A549 (cell line): ENCODE measurements around the gene DMRTA2. TPM values are rescaled to one million over a fixed set of nuclear protein-coding genes. Genes with fewer than 3 reads are reported as not detected.

Experiments
- ATAC-seq, 2 experiments: fragments of 200-7000 bp in 1 of 2; fragments of >200 bp in 1 of 2; cut with Nextera tagmentation in 1 of 2; cut with Tn5 transposase in 1 of 2; 3 replicates each; pipeline versions ENCODE4 v1.8.0 to v1.9.1; 2018 to 2020; ENCODE audit warnings: mild to moderate bottlenecking in 1 of 2, moderate library complexity in 1 of 2
- CTCF ChIA-PET: fragments of 300-600 bp; sonication (Branson Sonifier 250); formaldehyde crosslinking; extraction: SDS; loops from one replicate; lab custom pipeline; 2021; ENCODE audit warnings: antibody characterized with exemption, inconsistent platforms; lab: Yijun Ruan, JAX
- POLR2A ChIA-PET: fragments of 350-600 bp; formaldehyde crosslinking; extraction: SDS; loops from one replicate; lab custom pipeline; 2021; ENCODE audit warnings: antibody characterized with exemption, inconsistent platforms; lab: Yijun Ruan, JAX
- DNase-seq, 2 experiments: peaks; one replicate each; pipeline versions ENCODE4 v3.0.0 to v3.0.0-alpha.2; 2011 to 2016; ENCODE audit warnings: low read depth in 1 of 2, low spot score in 1 of 2
- FAIRE-seq: peaks from 2 replicates; lab custom pipeline; 2011; peaks lifted over from hg19 to GRCh38; lab: Jason Lieb, UNC
- H3K27ac ChIP-seq, 2 experiments: fragments of >200 bp; sonication (Bioruptor Twin); formaldehyde crosslinking; 3 replicates each; pipeline ENCODE4 v1.5.1; 2016 to 2017
- H3K4me1 ChIP-seq: fragments of >200 bp; sonication (Bioruptor Twin); formaldehyde crosslinking; 3 replicates; pipeline ENCODE4 v1.6.1; 2016
- H3K4me2 ChIP-seq: fragments of >200 bp; sonication (Bioruptor Twin); formaldehyde crosslinking; 3 replicates; pipeline ENCODE4 v1.6.1; 2016
- H3K4me3 ChIP-seq: fragments of >200 bp; sonication (Bioruptor Twin); formaldehyde crosslinking; 3 replicates; pipeline ENCODE4 v1.5.1; 2016
- H3K9me3 ChIP-seq: fragments of >200 bp; sonication (Bioruptor Twin); formaldehyde crosslinking; 3 replicates; pipeline ENCODE4 v1.6.1; 2016
- BHLHE40 ChIP-seq: IDR thresholded peaks from 2 replicates; pipeline ENCODE4 v1.6.1; 2012; ENCODE audit warnings: low read depth, low read length, inconsistent platforms
- CBX2 ChIP-seq: fragments of 200-600 bp; sonication (generic); IDR thresholded peaks from 2 replicates; pipeline ENCODE4 v1.6.1; 2016; ENCODE audit warnings: low read depth, mild to moderate bottlenecking, borderline replicate concordance
- CBX8 ChIP-seq: fragments of 200-600 bp; sonication (generic); IDR thresholded peaks from 2 replicates; pipeline ENCODE4 v1.6.1; 2016
- CEBPB ChIP-seq, 2 experiments: fragments of >200 bp in 1 of 2; sonication (Bioruptor Twin) in 1 of 2; formaldehyde crosslinking in 1 of 2; IDR thresholded peaks; 2 replicates each; pipeline ENCODE4 v1.6.1; 2012 to 2016
- CHD2 ChIP-seq: fragments of 150-350 bp; IDR thresholded peaks from 2 replicates; pipeline ENCODE4 v1.6.1; 2014; ENCODE audit warnings: low read length; ENCODE audit not compliant: partially characterized antibody
- CTCF ChIP-seq: fragments of >200 bp; sonication (Bioruptor Twin); formaldehyde crosslinking; IDR thresholded peaks from 3 replicates; pipeline ENCODE4 v1.5.1; 2016
- EHMT2 ChIP-seq: fragments of 200-600 bp; sonication (generic); IDR thresholded peaks from 2 replicates; pipeline ENCODE4 v1.6.1; 2016; ENCODE audit warnings: antibody characterized with exemption, low read depth, mild to moderate bottlenecking, moderate library complexity
- EP300 ChIP-seq, 2 experiments: fragments of >200 bp; sonication (Bioruptor Twin); formaldehyde crosslinking; IDR thresholded peaks; 2 replicates in 1 of 2; 3 replicates in 1 of 2; pipeline ENCODE4 v1.6.1; 2016 to 2017
- ESRRA ChIP-seq: fragments of 150-350 bp; IDR thresholded peaks from 2 replicates; pipeline ENCODE4 v1.6.1; 2014; ENCODE audit warnings: mild to moderate bottlenecking, low read length, borderline replicate concordance
- FOSL2 ChIP-seq, 2 experiments: fragments of 450-650 bp in 1 of 2; fragments of >200 bp in 1 of 2; sonication (Bioruptor Twin) in 1 of 2; formaldehyde crosslinking; IDR thresholded peaks; 2 replicates each; pipeline versions ENCODE4 v1.5.0 to v1.6.1; 2016 to 2020; ENCODE audit warnings: mild to moderate bottlenecking in 1 of 2, moderate library complexity in 1 of 2
- FOXS1 ChIP-seq: fragments of 250-450 bp; sonication (Bioruptor Pico); IDR thresholded peaks from 2 replicates; pipeline ENCODE4 v1.5.0; 2020; ENCODE audit warnings: mild to moderate bottlenecking, moderate library complexity
- GATA3 ChIP-seq: IDR thresholded peaks from 2 replicates; pipeline ENCODE4 v1.6.1; 2012; ENCODE audit warnings: borderline replicate concordance
- HES2 ChIP-seq: fragments of >200 bp; sonication (Bioruptor Twin); formaldehyde crosslinking; IDR thresholded peaks from 2 replicates; pipeline ENCODE4 v1.6.1; 2016
- JUN ChIP-seq, 2 experiments: fragments of >200 bp; sonication (Bioruptor Twin); formaldehyde crosslinking; IDR thresholded peaks; 2 replicates in 1 of 2; 3 replicates in 1 of 2; pipeline ENCODE4 v1.6.1; 2016 to 2017
- MYC ChIP-seq: IDR thresholded peaks from 2 replicates; pipeline ENCODE4 v1.6.1; 2012; ENCODE audit warnings: mild to moderate bottlenecking, inconsistent platforms, low read length, improper control_type of control experiment, borderline replicate concordance
- NR3C1 ChIP-seq: fragments of >200 bp; sonication (Bioruptor Twin); formaldehyde crosslinking; IDR thresholded peaks from 3 replicates; pipeline ENCODE4 v1.6.1; 2017
- POLR2AphosphoS2 ChIP-seq: conservative IDR thresholded peaks from 2 replicates; pipeline ENCODE4 v1.6.1; 2012; ENCODE audit warnings: low read length, improper control_type of control experiment, inconsistent platforms
- RCOR1 ChIP-seq: fragments of 150-350 bp; IDR thresholded peaks from 2 replicates; pipeline ENCODE4 v1.6.1; 2014; ENCODE audit warnings: antibody characterized with exemption, low read length, low read depth
- RFX5 ChIP-seq: fragments of 450-650 bp; IDR thresholded peaks from 2 replicates; pipeline ENCODE4 v1.7.1; 2014; ENCODE audit warnings: antibody characterized with exemption, mild to moderate bottlenecking, moderate library complexity
- RNF2 ChIP-seq: fragments of 200-600 bp; sonication (generic); IDR thresholded peaks from 2 replicates; pipeline ENCODE4 v1.6.1; 2016; ENCODE audit warnings: low read depth, mild to moderate bottlenecking, antibody characterized with exemption, moderate library complexity, borderline replicate concordance
- SMC3 ChIP-seq: fragments of >200 bp; sonication (Bioruptor Twin); formaldehyde crosslinking; IDR thresholded peaks from 3 replicates; pipeline ENCODE4 v1.6.1; 2018; ENCODE audit warnings: inconsistent platforms
- ZC3H11A ChIP-seq: fragments of 450-650 bp; IDR thresholded peaks from 2 replicates; pipeline ENCODE4 v1.6.1; 2014; ENCODE audit warnings: antibody characterized with exemption, mild to moderate bottlenecking
- ZNF302 ChIP-seq: fragments of 250-450 bp; sonication (Bioruptor Pico); IDR thresholded peaks from 2 replicates; pipeline ENCODE4 v1.9.0; 2021; ENCODE audit warnings: inconsistent platforms, mild to moderate bottlenecking, moderate library complexity
- WGBS: methylation state at CpG from one replicate; pipeline ENCODE4 v1.1.6; 2017; ENCODE audit errors: missing lambda C conversion rate; 5-methylcytosine and 5-hydroxymethylcytosine counted together
- polyA plus RNA-seq, 4 experiments: library from polyadenylated mRNA; depleted of rRNA in 3 of 4; stranded (reverse); fragments of >200 nt; fragmentation: RNase III in 1 of 4; extraction: RNeasy Plus Mini Kit Qiagen cat#74134 plus additional on column Dnase treatment in 1 of 4; gene quantifications; 2 replicates in 3 of 4; 3 replicates in 1 of 4; pipeline ENCODE4 v1.2.3, GENCODE V29; 2011 to 2017
- TF ChIP-seq, protein P1 (sequence below): IDR thresholded peaks from 2 replicates; pipeline ENCODE4 v1.6.1; 2012
- TF ChIP-seq, protein P2 (sequence below): fragments of >200 bp; sonication (Bioruptor Twin); formaldehyde crosslinking; IDR thresholded peaks from 3 replicates; pipeline ENCODE4 v1.6.1; 2016
- TF ChIP-seq, protein P3 (sequence below): IDR thresholded peaks from 2 replicates; pipeline ENCODE4 v1.6.1; 2012

DMRTA2 gene
- polyA plus RNA-seq, 2 of the 4 experiments (the other 2 are of a cell fraction) = 0.03 to 0.13 TPM

DNA sequence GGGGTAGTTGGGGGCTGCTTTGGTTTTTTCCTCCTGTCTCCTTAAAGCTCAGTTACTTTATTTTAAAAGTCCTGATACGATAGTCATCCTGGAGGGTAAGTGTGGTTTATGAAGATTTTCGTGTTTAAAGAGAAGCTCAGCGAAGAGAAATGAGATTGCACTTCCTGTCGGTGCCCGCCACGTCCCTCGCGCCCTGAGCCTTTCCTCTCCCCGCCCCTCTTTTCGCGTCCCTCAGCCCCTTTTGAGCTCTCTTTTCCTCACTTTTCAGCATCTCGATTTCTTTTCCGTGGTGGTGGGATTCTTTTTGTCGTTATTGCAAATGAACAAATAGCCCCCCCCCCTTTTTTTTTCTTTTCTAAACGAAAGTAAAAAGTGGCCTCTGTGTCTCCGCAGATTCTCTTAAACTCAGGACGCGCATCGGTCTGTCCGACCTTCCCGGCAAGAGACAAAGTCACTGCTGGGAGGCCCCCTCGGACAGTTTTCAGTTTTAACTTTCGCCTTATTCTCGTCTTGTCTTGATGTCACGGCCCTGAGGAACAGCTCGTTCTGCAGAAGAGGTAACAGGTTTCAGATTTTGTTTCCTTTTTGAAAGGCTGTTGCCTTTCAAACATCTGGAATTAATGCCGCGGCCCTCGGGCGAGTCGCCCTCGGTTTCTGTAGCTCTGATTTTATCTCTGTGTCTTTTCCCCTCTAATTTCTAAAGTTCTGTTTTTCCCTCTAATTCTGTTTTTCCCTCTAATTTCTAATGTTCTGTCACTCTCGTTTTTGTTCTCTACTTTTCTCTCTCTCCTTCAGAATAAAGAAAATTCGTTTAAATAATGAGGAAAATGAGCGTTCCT lies 1.0 kb upstream of the DMRTA2 start:
- WGBS = 3% methylated on average over 35 of the region's 35 CpGs
- FAIRE-seq = no peak
- CTCF ChIA-PET = interaction anchor here (1.3 kb wide), 1 partner anchor 9 kb away, joined by 4 read pairs; no protein-coding TSS in a partner anchor
- TF ChIP-seq NR3C1 (no peak), POLR2AphosphoS2 (no peak), RNF2 (peak; percentile 22), JUN (IDR thresholded peaks at IDR 0.05) (no peak), CBX8 (peak; percentile 95; the same call in 1 of the 2 replicates), SMC3 (no peak)
- TF ChIP-seq, protein P1, sequence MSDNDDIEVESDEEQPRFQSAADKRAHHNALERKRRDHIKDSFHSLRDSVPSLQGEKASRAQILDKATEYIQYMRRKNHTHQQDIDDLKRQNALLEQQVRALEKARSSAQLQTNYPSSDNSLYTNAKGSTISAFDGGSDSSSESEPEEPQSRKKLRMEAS = no peak
- TF ChIP-seq, all 56 proteins: peak for 2
- peak overlapping the region; percentile 93 for H3K4me2 ChIP-seq
- H3K27ac ChIP-seq = peak overlapping the region in 1 of 2 experiments; percentile 30; a peak in 2 of 6 replicates
- peaks cover 11% of the 10 kb centered on the region; the same call in 1 of the 3 replicates for H3K4me1 ChIP-seq
- no peaks in the 10 kb centered on the region for H3K9me3 ChIP-seq
- DNase-seq (no peak), ATAC-seq (peak in 1 of 2 experiments; percentile 23; a peak in 1 of 6 replicates)
- peak overlapping the region; percentile 58 for H3K4me3 ChIP-seq
- POLR2A ChIA-PET = no interaction called here

GRCh38 chr1:50423670-50424000 lies 392 bp upstream of the DMRTA2 start:
- ChIA-PET POLR2A (interaction anchor here (0.5 kb wide), 1 partner anchor 25 kb away, joined by 3 read pairs; no protein-coding TSS in a partner anchor), CTCF (interaction anchor here (1.3 kb wide), 1 partner anchor 8 kb away, joined by 4 read pairs; no protein-coding TSS in a partner anchor)
- WGBS = 0% methylated on average over 10 of the region's 23 CpGs
- no peak for TF ChIP-seq EHMT2
- TF ChIP-seq CBX2 = no peak
- TF ChIP-seq GATA3 = no peak
- TF ChIP-seq EP300 (IDR thresholded peaks at IDR 0.05) = no peak
- TF ChIP-seq ZC3H11A = no peak
- TF ChIP-seq, protein P1 = no peak
- TF ChIP-seq NR3C1 = no peak
- TF ChIP-seq ZNF302 (CRISPR knock-in tag) = no peak
- TF ChIP-seq CHD2 = no peak
- TF ChIP-seq FOSL2 (IDR thresholded peaks at IDR 0.05) = no peak
- no peak for TF ChIP-seq FOSL2 (CRISPR knock-in tag; IDR thresholded peaks at IDR 0.05)
- TF ChIP-seq BHLHE40 = no peak
- no peak for TF ChIP-seq CBX8
- TF ChIP-seq HES2 = no peak
- TF ChIP-seq CEBPB (IDR thresholded peaks at IDR 0.05) = no peak
- H3K4me3 ChIP-seq = peak overlapping the region; percentile 58
- FAIRE-seq (no peak), ATAC-seq (peak; percentile 43 to 64; a peak in 4 of 6 replicates), DNase-seq (peak; percentile 47 to 58)
- peaks cover 11% of the 10 kb centered on the region; the same call in 1 of the 3 replicates for H3K4me1 ChIP-seq
- no peaks in the 10 kb centered on the region for H3K9me3 ChIP-seq
- H3K27ac ChIP-seq = peak overlapping the region in 1 of 2 experiments; percentile 30; a peak in 2 of 6 replicates
- H3K4me2 ChIP-seq = peak overlapping the region; percentile 93

DNA sequence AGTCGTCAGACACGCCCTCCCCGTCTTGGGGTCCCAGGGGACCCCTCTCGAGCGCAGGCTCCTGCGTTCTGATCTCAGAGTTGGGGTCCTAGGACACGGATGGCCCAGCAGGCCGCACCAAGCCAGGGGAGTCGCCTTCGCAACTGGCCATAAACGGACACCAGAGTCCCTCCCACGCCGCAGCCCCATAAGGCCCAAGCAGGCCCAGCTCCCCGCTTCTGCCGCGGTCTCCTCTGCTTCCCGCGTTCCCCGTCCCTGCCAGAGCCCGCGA lies 633 bp downstream of the DMRTA2 start:
- H3K4me3 ChIP-seq = no peak overlapping the region
- ChIA-PET POLR2A (no interaction called here), CTCF (interaction anchor here (0.6 kb wide), 1 partner anchor 630 kb away, joined by 3 read pairs; no protein-coding TSS in a partner anchor)
- FAIRE-seq (no peak), DNase-seq (no peak), ATAC-seq (no peak)
- WGBS = 81% methylated on average over 21 of the region's 21 CpGs
- peak overlapping the region; percentile 93; the same call in 2 of the 3 replicates for H3K4me2 ChIP-seq
- H3K4me1 ChIP-seq = peaks cover 11% of the 10 kb centered on the region; the same call in 1 of the 3 replicates
- no peaks in the 10 kb centered on the region for H3K9me3 ChIP-seq
- H3K27ac ChIP-seq = no peak overlapping the region; a peak in 1 of 6 replicates
- TF ChIP-seq, protein P2, sequence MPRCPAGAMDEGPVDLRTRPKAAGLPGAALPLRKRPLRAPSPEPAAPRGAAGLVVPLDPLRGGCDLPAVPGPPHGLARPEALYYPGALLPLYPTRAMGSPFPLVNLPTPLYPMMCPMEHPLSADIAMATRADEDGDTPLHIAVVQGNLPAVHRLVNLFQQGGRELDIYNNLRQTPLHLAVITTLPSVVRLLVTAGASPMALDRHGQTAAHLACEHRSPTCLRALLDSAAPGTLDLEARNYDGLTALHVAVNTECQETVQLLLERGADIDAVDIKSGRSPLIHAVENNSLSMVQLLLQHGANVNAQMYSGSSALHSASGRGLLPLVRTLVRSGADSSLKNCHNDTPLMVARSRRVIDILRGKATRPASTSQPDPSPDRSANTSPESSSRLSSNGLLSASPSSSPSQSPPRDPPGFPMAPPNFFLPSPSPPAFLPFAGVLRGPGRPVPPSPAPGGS = no peak
- no peak for TF ChIP-seq ESRRA
- TF ChIP-seq CTCF = no peak
- no peak for TF ChIP-seq RCOR1
- TF ChIP-seq, protein P3, sequence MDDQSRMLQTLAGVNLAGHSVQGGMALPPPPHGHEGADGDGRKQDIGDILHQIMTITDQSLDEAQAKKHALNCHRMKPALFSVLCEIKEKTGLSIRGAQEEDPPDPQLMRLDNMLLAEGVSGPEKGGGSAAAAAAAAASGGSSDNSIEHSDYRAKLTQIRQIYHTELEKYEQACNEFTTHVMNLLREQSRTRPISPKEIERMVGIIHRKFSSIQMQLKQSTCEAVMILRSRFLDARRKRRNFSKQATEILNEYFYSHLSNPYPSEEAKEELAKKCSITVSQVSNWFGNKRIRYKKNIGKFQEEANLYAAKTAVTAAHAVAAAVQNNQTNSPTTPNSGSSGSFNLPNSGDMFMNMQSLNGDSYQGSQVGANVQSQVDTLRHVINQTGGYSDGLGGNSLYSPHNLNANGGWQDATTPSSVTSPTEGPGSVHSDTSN = no peak
- TF ChIP-seq FOXS1 (CRISPR knock-in tag) = no peak
- no peak for TF ChIP-seq EHMT2
- TF ChIP-seq MYC = no peak
- no peak for TF ChIP-seq RFX5
- TF ChIP-seq JUN (IDR thresholded peaks at IDR 0.05) = no peak
